ENCODE measurements around the gene STAG1.

STAG1 gene

GRCh38 chr3:136294176-136294575 lies 458.0 kb downstream of the STAG1 start:
- no peaks in the 10 kb centered on the region for H3K27me3 ChIP-seq (ENCODE audit: low read length)
- no peak overlapping the region for H2AFZ ChIP-seq (ENCODE audit: low read depth, low read length, severe bottlenecking)
- no peaks in the 10 kb centered on the region for H3K9me3 ChIP-seq (ENCODE audit: insufficient read depth, low read length)
- no peak overlapping the region for H3K9ac ChIP-seq (ENCODE audit: low read length)
- peaks cover 3% of the 10 kb centered on the region; the same call in 1 of the 2 replicates for H3K36me3 ChIP-seq (ENCODE audit: low read length)
- H3K79me2 ChIP-seq (ENCODE audit: insufficient read depth, low read length): no peaks in the 10 kb centered on the region
- no peaks in the 10 kb centered on the region for H4K20me1 ChIP-seq (ENCODE audit: low read depth, low read length)
- no peak overlapping the region for H3K4me3 ChIP-seq (ENCODE audit: insufficient read depth, low read length, poor library complexity, severe bottlenecking)
- no peaks in the 10 kb centered on the region for H3K9me2 ChIP-seq (replicated peaks; ENCODE audit: insufficient read depth, low read length)
- H3K4me2 ChIP-seq (ENCODE audit: low read depth, low read length, poor library complexity, severe bottlenecking): no peak overlapping the region
- no peak for TF ChIP-seq EZH2phosphoT487 (conservative IDR thresholded peaks at IDR 0.05; ENCODE audit: low read length)
- TF ChIP-seq, protein P1, sequence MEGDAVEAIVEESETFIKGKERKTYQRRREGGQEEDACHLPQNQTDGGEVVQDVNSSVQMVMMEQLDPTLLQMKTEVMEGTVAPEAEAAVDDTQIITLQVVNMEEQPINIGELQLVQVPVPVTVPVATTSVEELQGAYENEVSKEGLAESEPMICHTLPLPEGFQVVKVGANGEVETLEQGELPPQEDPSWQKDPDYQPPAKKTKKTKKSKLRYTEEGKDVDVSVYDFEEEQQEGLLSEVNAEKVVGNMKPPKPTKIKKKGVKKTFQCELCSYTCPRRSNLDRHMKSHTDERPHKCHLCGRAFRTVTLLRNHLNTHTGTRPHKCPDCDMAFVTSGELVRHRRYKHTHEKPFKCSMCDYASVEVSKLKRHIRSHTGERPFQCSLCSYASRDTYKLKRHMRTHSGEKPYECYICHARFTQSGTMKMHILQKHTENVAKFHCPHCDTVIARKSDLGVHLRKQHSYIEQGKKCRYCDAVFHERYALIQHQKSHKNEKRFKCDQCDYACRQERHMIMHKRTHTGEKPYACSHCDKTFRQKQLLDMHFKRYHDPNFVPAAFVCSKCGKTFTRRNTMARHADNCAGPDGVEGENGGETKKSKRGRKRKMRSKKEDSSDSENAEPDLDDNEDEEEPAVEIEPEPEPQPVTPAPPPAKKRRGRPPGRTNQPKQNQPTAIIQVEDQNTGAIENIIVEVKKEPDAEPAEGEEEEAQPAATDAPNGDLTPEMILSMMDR (IDR thresholded peaks at IDR 0.05; ENCODE audit: insufficient read depth, low read length, poor library complexity, severe bottlenecking): no peak
- no peak overlapping the region for H3K27ac ChIP-seq (ENCODE audit: low read depth, low read length)
- H3F3A ChIP-seq (ENCODE audit: insufficient read depth): no peaks in the 10 kb centered on the region

DNA sequence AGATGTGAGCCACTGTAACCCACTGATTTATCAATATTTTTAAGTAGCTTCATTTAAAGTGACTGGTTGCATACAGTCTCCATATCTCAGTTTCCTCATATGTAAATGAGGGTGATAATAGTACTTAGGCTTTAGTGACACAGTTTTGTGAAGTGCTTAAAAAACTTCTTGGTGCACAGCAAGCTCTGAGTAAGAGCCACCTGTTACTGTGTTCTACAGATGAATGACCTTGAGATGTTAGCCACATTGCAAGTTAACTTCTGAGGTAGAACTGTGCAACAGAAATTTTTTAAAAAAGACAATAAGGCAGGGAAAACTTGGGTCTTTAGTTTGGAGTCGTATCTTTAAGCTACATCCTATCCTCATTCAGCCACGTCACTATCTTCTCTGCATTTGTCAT lies 458.9 kb downstream of the STAG1 start:
- Histone ChIP-seq H3F3A (ENCODE audit: insufficient read depth) (no peaks in the 10 kb centered on the region), H3K36me3 (ENCODE audit: low read length) (peaks cover 3% of the 10 kb centered on the region; the same call in 1 of the 2 replicates), H3K9me3 (ENCODE audit: insufficient read depth, low read length) (no peaks in the 10 kb centered on the region), H4K20me1 (ENCODE audit: low read depth, low read length) (no peaks in the 10 kb centered on the region), H3K9me2 (replicated peaks; ENCODE audit: insufficient read depth, low read length) (no peaks in the 10 kb centered on the region), H2AFZ (ENCODE audit: low read depth, low read length, severe bottlenecking) (no peak overlapping the region), H3K4me3 (ENCODE audit: insufficient read depth, low read length, poor library complexity, severe bottlenecking) (no peak overlapping the region), H3K4me2 (ENCODE audit: low read depth, low read length, poor library complexity, severe bottlenecking) (no peak overlapping the region), H3K9ac (ENCODE audit: low read length) (no peak overlapping the region), H3K27ac (ENCODE audit: low read depth, low read length) (no peak overlapping the region), H3K27me3 (ENCODE audit: low read length) (no peaks in the 10 kb centered on the region), H3K79me2 (ENCODE audit: insufficient read depth, low read length) (no peaks in the 10 kb centered on the region)
- TF ChIP-seq EZH2phosphoT487 (conservative IDR thresholded peaks at IDR 0.05; ENCODE audit: low read length): no peak
- TF ChIP-seq, protein P1 (IDR thresholded peaks at IDR 0.05; ENCODE audit: insufficient read depth, low read length, poor library complexity, severe bottlenecking): no peak

GRCh38 chr3:136292500-136292899 lies 459.7 kb downstream of the STAG1 start:
- Histone ChIP-seq H3K9ac (ENCODE audit: low read length) (no peak overlapping the region), H3K4me3 (ENCODE audit: insufficient read depth, low read length, poor library complexity, severe bottlenecking) (no peak overlapping the region), H4K20me1 (ENCODE audit: low read depth, low read length) (no peaks in the 10 kb centered on the region), H3F3A (ENCODE audit: insufficient read depth) (no peaks in the 10 kb centered on the region), H3K27me3 (ENCODE audit: low read length) (no peaks in the 10 kb centered on the region), H3K4me2 (ENCODE audit: low read depth, low read length, poor library complexity, severe bottlenecking) (no peak overlapping the region), H3K36me3 (ENCODE audit: low read length) (peaks cover 3% of the 10 kb centered on the region; the same call in 1 of the 2 replicates), H3K9me3 (ENCODE audit: insufficient read depth, low read length) (no peaks in the 10 kb centered on the region), H2AFZ (ENCODE audit: low read depth, low read length, severe bottlenecking) (no peak overlapping the region), H3K9me2 (replicated peaks; ENCODE audit: insufficient read depth, low read length) (no peaks in the 10 kb centered on the region), H3K79me2 (ENCODE audit: insufficient read depth, low read length) (no peaks in the 10 kb centered on the region), H3K27ac (ENCODE audit: low read depth, low read length) (no peak overlapping the region)
- TF ChIP-seq, protein P1 (IDR thresholded peaks at IDR 0.05; ENCODE audit: insufficient read depth, low read length, poor library complexity, severe bottlenecking): no peak
- no peak for TF ChIP-seq EZH2phosphoT487 (conservative IDR thresholded peaks at IDR 0.05; ENCODE audit: low read length)

Measured in SU-DHL-6 (cell line).